CD1c-positive myeloid dendritic cell (primary cell): ENCODE results near the gene NFATC3.

Experiments
- DNase-seq: peaks from one replicate; pipeline ENCODE4 v3.0.0-alpha.2; 2016; ENCODE audit errors: extremely low spot score

The NFATC3 gene

GRCh38 chr16:68186877-68187276 lies 101.7 kb downstream of the NFATC3 start:
- no peak for DNase-seq

GRCh38 chr16:68187505-68187904 lies 102.3 kb downstream of the NFATC3 start:
- DNase-seq = no peak

GRCh38 chr16:68188170-68188569 lies 103.0 kb downstream of the NFATC3 start:
- DNase-seq = no peak

GRCh38 chr16:68190081-68190480 lies 104.9 kb downstream of the NFATC3 start:
- DNase-seq = peak; percentile 59

- peak; percentile 31 for DNase-seq
These were observed 105.8 kb downstream of the NFATC3 start for GRCh38 chr16:68190736-68191510.

GRCh38 chr16:68194251-68194650 lies 109.1 kb downstream of the NFATC3 start:
- DNase-seq = no peak

GRCh38 chr16:68197250-68197649 lies 112.1 kb downstream of the NFATC3 start:
- no peak for DNase-seq

GRCh38 chr16:68200088-68200783 lies 115.1 kb downstream of the NFATC3 start:
- DNase-seq = no peak

GRCh38 chr16:68202091-68202519 lies 116.9 kb downstream of the NFATC3 start:
- DNase-seq = no peak

- no peak for DNase-seq
These were observed 121.1 kb downstream of the NFATC3 start for GRCh38 chr16:68206245-68206644.

- no peak for DNase-seq
These were observed 129.6 kb downstream of the NFATC3 start for GRCh38 chr16:68214726-68215125.

GRCh38 chr16:68215302-68215701 lies 130.1 kb downstream of the NFATC3 start:
- no peak for DNase-seq

GRCh38 chr16:68216240-68216639 lies 131.1 kb downstream of the NFATC3 start:
- DNase-seq = no peak

- DNase-seq = no peak
These were observed 132.3 kb downstream of the NFATC3 start for GRCh38 chr16:68217506-68217905.

- no peak for DNase-seq
These were observed 134.7 kb downstream of the NFATC3 start for GRCh38 chr16:68219725-68220351.

- DNase-seq = no peak
These were observed 137.9 kb downstream of the NFATC3 start for GRCh38 chr16:68223072-68223471.

GRCh38 chr16:68226116-68226515 lies 140.9 kb downstream of the NFATC3 start:
- DNase-seq = no peak

- no peak for DNase-seq
These were observed 142.1 kb downstream of the NFATC3 start for GRCh38 chr16:68227183-68227793.

GRCh38 chr16:68227850-68228553 lies 142.8 kb downstream of the NFATC3 start:
- peak; percentile 29 for DNase-seq

- DNase-seq = no peak
These were observed 143.5 kb downstream of the NFATC3 start for GRCh38 chr16:68228652-68229051.

GRCh38 chr16:68229431-68230175 lies 144.4 kb downstream of the NFATC3 start:
- DNase-seq = peak; percentile 62
